Measurements from ENCODE around the gene POLR2L. TPM values are rescaled to one million over a fixed set of nuclear protein-coding genes. Genes with fewer than 3 reads are reported as not detected.

The POLR2L gene
- total RNA-seq, 1 donor from 2014 or later: 142 TPM

GRCh38 chr11:808427-809286, 33.7 kb downstream of the POLR2L start:
- Mint-ChIP-seq H3K27ac (ENCODE audit: unreplicated experiment) (peak overlapping the region; percentile 98), H3K27me3 (ENCODE audit: low read depth) (no peaks in the 10 kb centered on the region), H3K9me3 (ENCODE audit: low read depth) (no peaks in the 10 kb centered on the region)

GRCh38 chr11:804599-804964, 37.7 kb downstream of the POLR2L start:
- Mint-ChIP-seq H3K27ac (ENCODE audit: unreplicated experiment) (no peak overlapping the region), H3K4me3 (ENCODE audit: unreplicated experiment) (peak overlapping the region; percentile 70), H3K4me1 (ENCODE audit: low read depth) (peaks cover 26% of the 10 kb centered on the region), H3K9me3 (ENCODE audit: low read depth) (no peaks in the 10 kb centered on the region), H3K36me3 (ENCODE audit: low read depth) (peaks cover 2% of the 10 kb centered on the region), H3K27me3 (ENCODE audit: low read depth) (no peaks in the 10 kb centered on the region)
- no peak for TF ChIP-seq CTCF (IDR thresholded peaks at IDR 0.05)
- no peak for DNase-seq (ENCODE audit: low spot score)

More at GRCh38 chr11:808427-809286, 33.7 kb downstream of the POLR2L start:
- peaks cover 13% of the 10 kb centered on the region for H3K36me3 Mint-ChIP-seq (ENCODE audit: low read depth)
- DNase-seq (ENCODE audit: low spot score): no peak
- TF ChIP-seq CTCF (IDR thresholded peaks at IDR 0.05): no peak
- H3K4me1 Mint-ChIP-seq (ENCODE audit: low read depth): peaks cover 47% of the 10 kb centered on the region
- H3K4me3 Mint-ChIP-seq (ENCODE audit: unreplicated experiment): peak overlapping the region; percentile 85

GRCh38 chr11:803770-804598, 38.3 kb downstream of the POLR2L start:
- Mint-ChIP-seq H3K27me3 (ENCODE audit: low read depth) (no peaks in the 10 kb centered on the region), H3K9me3 (ENCODE audit: low read depth) (no peaks in the 10 kb centered on the region), H3K4me3 (ENCODE audit: unreplicated experiment) (peak overlapping the region; percentile 70), H3K36me3 (ENCODE audit: low read depth) (peaks cover 2% of the 10 kb centered on the region), H3K27ac (ENCODE audit: unreplicated experiment) (no peak overlapping the region), H3K4me1 (ENCODE audit: low read depth) (peaks cover 25% of the 10 kb centered on the region)
- TF ChIP-seq CTCF (IDR thresholded peaks at IDR 0.05): no peak
- DNase-seq (ENCODE audit: low spot score): no peak

GRCh38 chr11:803467-803742, 38.9 kb downstream of the POLR2L start:
- Mint-ChIP-seq H3K4me1 (ENCODE audit: low read depth) (peaks cover 19% of the 10 kb centered on the region), H3K36me3 (ENCODE audit: low read depth) (peaks cover 2% of the 10 kb centered on the region), H3K27me3 (ENCODE audit: low read depth) (no peaks in the 10 kb centered on the region), H3K4me3 (ENCODE audit: unreplicated experiment) (no peak overlapping the region), H3K27ac (ENCODE audit: unreplicated experiment) (no peak overlapping the region), H3K9me3 (ENCODE audit: low read depth) (no peaks in the 10 kb centered on the region)
- TF ChIP-seq CTCF (IDR thresholded peaks at IDR 0.05): no peak
- no peak for DNase-seq (ENCODE audit: low spot score)

GRCh38 chr11:802693-803466, 39.4 kb downstream of the POLR2L start:
- H3K4me1 Mint-ChIP-seq (ENCODE audit: low read depth): peaks cover 17% of the 10 kb centered on the region
- no peak overlapping the region for H3K4me3 Mint-ChIP-seq (ENCODE audit: unreplicated experiment)
- DNase-seq (ENCODE audit: low spot score): no peak
- TF ChIP-seq CTCF (IDR thresholded peaks at IDR 0.05): no peak
- no peaks in the 10 kb centered on the region for H3K27me3 Mint-ChIP-seq (ENCODE audit: low read depth)
- peaks cover 2% of the 10 kb centered on the region for H3K36me3 Mint-ChIP-seq (ENCODE audit: low read depth)
- no peak overlapping the region for H3K27ac Mint-ChIP-seq (ENCODE audit: unreplicated experiment)
- H3K9me3 Mint-ChIP-seq (ENCODE audit: low read depth): no peaks in the 10 kb centered on the region

Measured in chondrocyte (in vitro differentiated cells).